HepG2 (cell line): ENCODE results near the gene WEE1. TPM values are rescaled to one million over a fixed set of nuclear protein-coding genes. Genes with fewer than 3 reads are reported as not detected.
A peak's percentile ranks its signal among the peaks of the same experiment; 100 is the strongest.

ENCODE experiments used
- ATF1 ChIP-seq: IDR thresholded peaks from 2 replicates; pipeline ENCODE4 v1.6.1; 2016; ENCODE audit warnings: mild to moderate bottlenecking, control low read depth
- BRF2 ChIP-seq: sonication (generic); formaldehyde crosslinking; IDR thresholded peaks from 2 replicates; pipeline ENCODE4 v1.8.1; 2022; ENCODE audit warnings: mild to moderate bottlenecking, missing genetic modification reagents
- CTCF ChIP-seq: sonication (generic); formaldehyde crosslinking; IDR thresholded peaks from 2 replicates; pipeline ENCODE4 v1.5.0; 2020; ENCODE audit warnings: mild to moderate bottlenecking, missing genetic modification reagents, moderate library complexity
- GABPA ChIP-seq, 2 experiments: IDR thresholded peaks; 2 replicates each; pipeline ENCODE4 v1.6.1; 2011 to 2016; ENCODE audit warnings: low read depth in 2 of 2, low read length in 1 of 2, missing biosample characterization in 1 of 2, missing genetic modification characterization in 1 of 2
- GATAD2A ChIP-seq: IDR thresholded peaks from 2 replicates; pipeline ENCODE4 v1.6.1; 2016
- JARID2 ChIP-seq: sonication (generic); formaldehyde crosslinking; IDR thresholded peaks from 2 replicates; pipeline ENCODE4 v1.8.1; 2023; ENCODE audit warnings: missing genetic modification reagents, inconsistent platforms; ENCODE audit not compliant: insufficient replicate concordance
- JUN ChIP-seq: sonication (generic); formaldehyde crosslinking; IDR thresholded peaks from 2 replicates; pipeline ENCODE4 v1.4.0; 2020; ENCODE audit warnings: mild to moderate bottlenecking, missing genetic modification reagents
- KDM3A ChIP-seq: IDR thresholded peaks from 2 replicates; pipeline ENCODE4 v1.6.1; 2018; ENCODE audit warnings: low read depth, missing compliant biosample characterization
- KDM5A ChIP-seq: fragments of 200-600 bp; sonication (generic); IDR thresholded peaks from 2 replicates; pipeline ENCODE4 v1.7.0; 2018; ENCODE audit warnings: antibody characterized with exemption, mild to moderate bottlenecking, low read length, borderline replicate concordance
- MYPOP ChIP-seq: sonication (generic); formaldehyde crosslinking; IDR thresholded peaks from 2 replicates; pipeline ENCODE4 v1.8.1; 2023; ENCODE audit warnings: mild to moderate bottlenecking, moderate library complexity, missing genetic modification reagents
- NONO ChIP-seq, 2 experiments: fragments of 450-650 bp in 1 of 2; sonication (generic) in 1 of 2; formaldehyde crosslinking in 1 of 2; IDR thresholded peaks in 1 of 2; conservative IDR thresholded peaks in 1 of 2; 2 replicates each; pipeline versions ENCODE4 v1.6.1 to v1.8.0; 2017 to 2022; ENCODE audit warnings: mild to moderate bottlenecking in 1 of 2, missing genetic modification reagents in 1 of 2, moderate library complexity in 1 of 2
- RXRB ChIP-seq: IDR thresholded peaks from 2 replicates; pipeline ENCODE4 v1.6.1; 2016; ENCODE audit warnings: borderline replicate concordance, missing genetic modification reagents, missing compliant biosample characterization
- SKI ChIP-seq: fragments of 450-650 bp; IDR thresholded peaks from one replicate; pipeline ENCODE4 v1.6.1; 2018; ENCODE audit warnings: mild to moderate bottlenecking; ENCODE audit not compliant: partially characterized antibody
- TBP ChIP-seq: sonication (generic); formaldehyde crosslinking; IDR thresholded peaks from 2 replicates; pipeline ENCODE4 v1.5.0; 2020; ENCODE audit warnings: missing genetic modification reagents
- TFDP1 ChIP-seq: IDR thresholded peaks from 2 replicates; pipeline ENCODE4 v1.6.1; 2016; ENCODE audit warnings: missing compliant biosample characterization, missing genetic modification reagents, borderline replicate concordance
- ZBTB20 ChIP-seq: sonication (generic); formaldehyde crosslinking; IDR thresholded peaks from 2 replicates; pipeline ENCODE4 v1.8.1; 2023; ENCODE audit warnings: missing genetic modification reagents, low read depth, mild to moderate bottlenecking, borderline replicate concordance
- ZBTB42 ChIP-seq: sonication (generic); formaldehyde crosslinking; IDR thresholded peaks from 2 replicates; pipeline ENCODE4 v1.5.0; 2020; ENCODE audit warnings: mild to moderate bottlenecking, missing genetic modification reagents
- ZEB1 ChIP-seq: IDR thresholded peaks from 2 replicates; pipeline ENCODE4 v1.6.1; 2012; ENCODE audit warnings: mild to moderate bottlenecking, low read depth, inconsistent platforms; ENCODE audit not compliant: insufficient replicate concordance
- ZNF296 ChIP-seq: sonication (generic); formaldehyde crosslinking; conservative IDR thresholded peaks from 2 replicates; pipeline ENCODE4 v1.5.0; 2020; ENCODE audit warnings: mild to moderate bottlenecking, missing genetic modification reagents
- ZNF354B ChIP-seq: sonication (generic); formaldehyde crosslinking; IDR thresholded peaks from 2 replicates; pipeline ENCODE4 v1.8.0; 2022; ENCODE audit warnings: mild to moderate bottlenecking, missing genetic modification reagents
- ZNF639 ChIP-seq: conservative IDR thresholded peaks from 2 replicates; pipeline ENCODE4 v1.6.1; 2018; ENCODE audit warnings: missing genetic modification reagents
- ZNF713 ChIP-seq: sonication (generic); formaldehyde crosslinking; IDR thresholded peaks from 2 replicates; pipeline ENCODE4 v1.4.0; 2020; ENCODE audit warnings: mild to moderate bottlenecking, missing genetic modification reagents
- ZNF773 ChIP-seq: sonication (generic); formaldehyde crosslinking; IDR thresholded peaks from 2 replicates; pipeline ENCODE4 v1.4.0; 2020; ENCODE audit warnings: missing genetic modification reagents, borderline replicate concordance
- polyA plus RNA-seq, 8 experiments: library from polyadenylated mRNA; depleted of rRNA in 3 of 8; stranded (reverse) in 7 of 8; unstranded in 1 of 8; fragments of >200 nt; fragmentation: Illumina TruSeq in 4 of 8; extraction: Trizol in 4 of 8; gene quantifications; 2 replicates each; pipeline versions ENCODE4 v1.2.1 to v1.2.3, GENCODE V29; 2011 to 2016; ENCODE audit warnings: low read depth in 4 of 8, missing spikeins in 1 of 8, mixed read lengths in 1 of 8; ENCODE audit not compliant: insufficient read depth in 1 of 8
- total RNA-seq, 5 experiments: library from RNA; depleted of rRNA; stranded (reverse); fragments of >200 nt; fragmentation: Illumina TruSeq; extraction: Trizol; gene quantifications; 2 replicates each; pipeline ENCODE4 v1.2.3, GENCODE V29; 2016; ENCODE audit warnings: low read depth in 1 of 5

Gene WEE1
- total and polyA plus RNA-seq, 2 of the 13 experiments (the other 11 are each of a cell fraction or from before 2014, with no cell fraction given): 31.4 to 63.7 TPM

- TF ChIP-seq NONO (IDR thresholded peaks at IDR 0.05): no peak
- TF ChIP-seq NONO (CRISPR knock-in tag; conservative IDR thresholded peaks at IDR 0.05): peak; percentile 56; the same call in 1 of the 2 replicates
- TF ChIP-seq CTCF (CRISPR knock-in tag): no peak
- TF ChIP-seq GABPA (IDR thresholded peaks at IDR 0.05; ENCODE audit: low read depth, low read length): peak; percentile 55
- TF ChIP-seq GABPA (CRISPR knock-in tag; IDR thresholded peaks at IDR 0.05; ENCODE audit: low read depth): peak; percentile 80
- no peak for TF ChIP-seq ZNF713 (CRISPR knock-in tag)
- TF ChIP-seq ZBTB20 (CRISPR knock-in tag): 0 out of 2 replicates have a peak, but pooled peaks have one; percentile 54
- TF ChIP-seq JARID2: no peak
- peak; percentile 80 for TF ChIP-seq ZNF354B (CRISPR knock-in tag)
- TF ChIP-seq MYPOP: peak; percentile 83
- no peak for TF ChIP-seq ZEB1
- TF ChIP-seq TBP (CRISPR knock-in tag): no peak
- TF ChIP-seq KDM5A: no peak
- peak; percentile 66 for TF ChIP-seq JUN (CRISPR knock-in tag)
- TF ChIP-seq BRF2 (CRISPR knock-in tag): peak; percentile 97
- no peak; the same call in 1 of the 2 replicates for TF ChIP-seq GATAD2A (CRISPR knock-in tag)
- TF ChIP-seq RXRB (CRISPR knock-in tag): peak; percentile 47
- peak; percentile 26 for TF ChIP-seq SKI
- no peak for TF ChIP-seq ZBTB42 (CRISPR knock-in tag)
- peak; percentile 82 for TF ChIP-seq ZNF639
- peak; percentile 40; the same call in 1 of the 2 replicates for TF ChIP-seq ATF1 (CRISPR knock-in tag)
- peak; percentile 66 for TF ChIP-seq KDM3A
- TF ChIP-seq ZNF773: no peak
- peak; percentile 81; the same call in 1 of the 2 replicates for TF ChIP-seq ZNF296 (CRISPR knock-in tag)
- TF ChIP-seq TFDP1: peak; percentile 98
These were observed at the start of gene WEE1 (continued) for GRCh38 chr11:9573052-9573774.
